ENCODE results near the gene CEBPZOS. TPM values are rescaled to one million over a fixed set of nuclear protein-coding genes. Genes with fewer than 3 reads are reported as not detected.

Gene CEBPZOS
- total RNA-seq, 1 donor from 2014 or later: 13.6 TPM

DNA sequence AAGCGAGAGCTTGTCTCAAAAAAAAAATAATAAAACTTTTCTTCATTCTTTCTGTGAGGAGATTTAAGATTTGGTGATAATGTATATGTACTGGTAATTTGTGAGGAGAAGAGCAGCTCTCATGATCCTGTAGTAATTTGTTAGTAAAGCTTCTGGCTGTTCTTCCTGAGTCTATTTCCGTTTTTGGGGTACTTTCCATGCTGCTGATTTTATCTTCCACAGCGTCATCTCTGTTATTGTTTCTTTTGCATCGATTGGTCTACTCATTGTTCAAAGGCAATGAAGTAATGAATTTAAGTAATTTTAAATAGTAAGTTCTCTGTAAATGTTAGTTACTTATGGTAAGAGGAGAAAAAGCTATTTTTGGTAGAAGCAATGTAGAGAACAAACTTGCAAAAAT, 47.1 kb downstream of the CEBPZOS start:
- no peak overlapping the region for H3K27ac Mint-ChIP-seq
- H3K27me3 Mint-ChIP-seq (ENCODE audit: insufficient read depth, low read depth): no peaks in the 10 kb centered on the region
- H3K4me3 Mint-ChIP-seq: no peak overlapping the region
- Histone ChIP-seq H3F3A (ENCODE audit: low read depth) (peaks cover 6% of the 10 kb centered on the region), H3K4me3 (no peak overlapping the region), H3K4me1 (no peaks in the 10 kb centered on the region), H3K4me2 (no peak overlapping the region), H4K20me1 (ENCODE audit: low read depth) (peaks cover 3% of the 10 kb centered on the region), H2AFZ (replicated peaks) (no peak overlapping the region), H3K36me3 (peaks cover 18% of the 10 kb centered on the region), H3K9ac (no peak overlapping the region), H3K27ac (no peak overlapping the region), H3K9me3 (ENCODE audit: low read depth) (no peaks in the 10 kb centered on the region), H3K27me3 (no peaks in the 10 kb centered on the region), H3K79me2 (ENCODE audit: low read depth) (no peaks in the 10 kb centered on the region)
- peaks cover 40% of the 10 kb centered on the region for H3K36me3 Mint-ChIP-seq
- no peaks in the 10 kb centered on the region for H3K4me1 Mint-ChIP-seq
- no peak for DNase-seq (ENCODE audit: low spot score)
- peaks cover 3% of the 10 kb centered on the region for H3K9me3 Mint-ChIP-seq
- TF ChIP-seq EZH2 (IDR thresholded peaks at IDR 0.05) (no peak), EZH2phosphoT487 (IDR thresholded peaks at IDR 0.05) (no peak)
- TF ChIP-seq, protein P1, sequence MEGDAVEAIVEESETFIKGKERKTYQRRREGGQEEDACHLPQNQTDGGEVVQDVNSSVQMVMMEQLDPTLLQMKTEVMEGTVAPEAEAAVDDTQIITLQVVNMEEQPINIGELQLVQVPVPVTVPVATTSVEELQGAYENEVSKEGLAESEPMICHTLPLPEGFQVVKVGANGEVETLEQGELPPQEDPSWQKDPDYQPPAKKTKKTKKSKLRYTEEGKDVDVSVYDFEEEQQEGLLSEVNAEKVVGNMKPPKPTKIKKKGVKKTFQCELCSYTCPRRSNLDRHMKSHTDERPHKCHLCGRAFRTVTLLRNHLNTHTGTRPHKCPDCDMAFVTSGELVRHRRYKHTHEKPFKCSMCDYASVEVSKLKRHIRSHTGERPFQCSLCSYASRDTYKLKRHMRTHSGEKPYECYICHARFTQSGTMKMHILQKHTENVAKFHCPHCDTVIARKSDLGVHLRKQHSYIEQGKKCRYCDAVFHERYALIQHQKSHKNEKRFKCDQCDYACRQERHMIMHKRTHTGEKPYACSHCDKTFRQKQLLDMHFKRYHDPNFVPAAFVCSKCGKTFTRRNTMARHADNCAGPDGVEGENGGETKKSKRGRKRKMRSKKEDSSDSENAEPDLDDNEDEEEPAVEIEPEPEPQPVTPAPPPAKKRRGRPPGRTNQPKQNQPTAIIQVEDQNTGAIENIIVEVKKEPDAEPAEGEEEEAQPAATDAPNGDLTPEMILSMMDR (IDR thresholded peaks at IDR 0.05): no peak

DNA sequence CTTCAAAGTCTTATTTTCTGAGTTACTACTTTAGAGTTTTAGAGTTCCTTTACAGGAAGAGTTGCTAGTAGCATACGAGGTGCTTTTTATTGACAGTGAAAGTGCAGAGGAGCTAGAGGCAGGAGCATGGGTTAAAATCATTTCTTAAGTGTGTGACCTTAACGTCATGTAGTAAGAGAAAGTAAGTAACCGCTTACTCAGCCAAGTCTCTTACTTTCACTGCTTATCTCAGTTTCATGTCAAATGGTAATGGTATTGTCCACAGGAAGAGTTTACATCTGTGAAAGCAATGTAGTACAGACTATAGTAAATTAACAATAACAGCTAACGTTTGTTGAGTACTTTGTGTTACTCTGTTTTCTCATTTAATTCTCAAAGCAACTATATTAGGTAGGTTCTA, 47.7 kb downstream of the CEBPZOS start:
- Mint-ChIP-seq H3K4me3 (no peak overlapping the region), H3K36me3 (peaks cover 37% of the 10 kb centered on the region), H3K9me3 (peaks cover 3% of the 10 kb centered on the region), H3K4me1 (no peaks in the 10 kb centered on the region), H3K27me3 (ENCODE audit: insufficient read depth, low read depth) (no peaks in the 10 kb centered on the region), H3K27ac (no peak overlapping the region)
- peaks cover 6% of the 10 kb centered on the region for H3F3A ChIP-seq (ENCODE audit: low read depth)
- peaks cover 18% of the 10 kb centered on the region for H3K36me3 ChIP-seq
- no peak overlapping the region for H2AFZ ChIP-seq (replicated peaks)
- no peak overlapping the region for H3K4me2 ChIP-seq
- H4K20me1 ChIP-seq (ENCODE audit: low read depth): peaks cover 3% of the 10 kb centered on the region
- H3K4me3 ChIP-seq: no peak overlapping the region
- H3K79me2 ChIP-seq (ENCODE audit: low read depth): no peaks in the 10 kb centered on the region
- no peaks in the 10 kb centered on the region for H3K4me1 ChIP-seq
- H3K27me3 ChIP-seq: no peaks in the 10 kb centered on the region
- TF ChIP-seq EZH2phosphoT487 (IDR thresholded peaks at IDR 0.05) (no peak), EZH2 (IDR thresholded peaks at IDR 0.05) (no peak)
- TF ChIP-seq, protein P1 (IDR thresholded peaks at IDR 0.05): no peak
- H3K9ac ChIP-seq: no peak overlapping the region
- H3K9me3 ChIP-seq (ENCODE audit: low read depth): no peaks in the 10 kb centered on the region
- no peak overlapping the region for H3K27ac ChIP-seq
- DNase-seq (ENCODE audit: low spot score): no peak

DNA sequence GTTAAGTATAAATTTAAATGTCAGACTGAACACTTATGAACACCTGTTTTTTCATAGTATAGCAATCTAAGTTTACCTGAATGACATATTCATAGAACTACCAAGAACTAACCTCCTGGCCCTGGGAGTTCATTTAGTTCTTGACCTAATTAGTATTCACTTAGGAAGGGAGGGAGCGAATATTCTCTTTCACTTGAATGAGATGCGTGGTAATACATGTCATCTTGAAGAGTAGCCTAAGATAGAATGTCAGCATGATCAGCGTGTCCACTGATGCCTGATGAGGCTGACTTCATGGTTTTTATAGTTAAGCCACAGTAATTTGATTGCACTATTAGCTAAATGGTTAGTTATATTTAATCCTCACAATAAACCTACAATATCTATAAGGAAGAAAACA, 48.5 kb downstream of the CEBPZOS start:
- H3K36me3 Mint-ChIP-seq: peaks cover 37% of the 10 kb centered on the region
- Histone ChIP-seq H3K79me2 (ENCODE audit: low read depth) (no peaks in the 10 kb centered on the region), H3K4me3 (no peak overlapping the region), H3K4me2 (no peak overlapping the region), H3K27me3 (no peaks in the 10 kb centered on the region), H3K9ac (no peak overlapping the region), H2AFZ (replicated peaks) (no peak overlapping the region), H3K4me1 (no peaks in the 10 kb centered on the region), H4K20me1 (ENCODE audit: low read depth) (peaks cover 3% of the 10 kb centered on the region), H3K27ac (no peak overlapping the region), H3K36me3 (peaks cover 18% of the 10 kb centered on the region), H3F3A (ENCODE audit: low read depth) (peaks cover 6% of the 10 kb centered on the region), H3K9me3 (ENCODE audit: low read depth) (no peaks in the 10 kb centered on the region)
- no peak overlapping the region for H3K27ac Mint-ChIP-seq
- DNase-seq (ENCODE audit: low spot score): no peak
- peaks cover 3% of the 10 kb centered on the region for H3K9me3 Mint-ChIP-seq
- H3K4me3 Mint-ChIP-seq: no peak overlapping the region
- TF ChIP-seq EZH2 (IDR thresholded peaks at IDR 0.05): no peak
- H3K27me3 Mint-ChIP-seq (ENCODE audit: insufficient read depth, low read depth): no peaks in the 10 kb centered on the region
- no peaks in the 10 kb centered on the region for H3K4me1 Mint-ChIP-seq

DNA sequence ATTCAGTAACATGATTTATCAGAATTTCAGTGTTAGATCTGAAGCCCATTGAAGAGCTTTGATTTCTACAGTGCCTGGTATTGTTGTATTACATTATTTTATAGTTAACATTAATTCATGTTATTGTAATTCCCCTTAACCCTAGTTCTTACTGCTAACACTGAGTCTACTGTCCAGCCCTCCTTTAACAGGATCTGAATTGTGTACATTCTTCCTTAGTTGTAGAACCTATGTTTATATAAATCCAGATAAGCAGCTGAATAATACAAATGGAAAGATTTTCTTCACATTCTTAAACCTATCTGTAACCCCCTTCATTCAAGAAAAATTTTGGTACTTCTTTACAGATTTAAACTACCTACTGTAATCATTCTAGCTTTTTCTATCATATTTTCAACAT, 49.9 kb downstream of the CEBPZOS start:
- H3K27ac ChIP-seq: no peak overlapping the region
- H3K27me3 ChIP-seq: no peaks in the 10 kb centered on the region
- H3K27me3 Mint-ChIP-seq (ENCODE audit: insufficient read depth, low read depth): no peaks in the 10 kb centered on the region
- H4K20me1 ChIP-seq (ENCODE audit: low read depth): no peaks in the 10 kb centered on the region
- no peak overlapping the region for H3K4me3 ChIP-seq
- no peak overlapping the region for H3K9ac ChIP-seq
- no peak overlapping the region for H3K4me3 Mint-ChIP-seq
- H3K79me2 ChIP-seq (ENCODE audit: low read depth): no peaks in the 10 kb centered on the region
- no peak for DNase-seq (ENCODE audit: low spot score)
- no peaks in the 10 kb centered on the region for H3K4me1 ChIP-seq
- peaks cover 16% of the 10 kb centered on the region for H3F3A ChIP-seq (ENCODE audit: low read depth)
- peaks cover 24% of the 10 kb centered on the region for H3K36me3 ChIP-seq
- H2AFZ ChIP-seq (replicated peaks): no peak overlapping the region
- no peaks in the 10 kb centered on the region for H3K4me1 Mint-ChIP-seq
- peaks cover 3% of the 10 kb centered on the region for H3K9me3 Mint-ChIP-seq
- H3K27ac Mint-ChIP-seq: no peak overlapping the region
- H3K36me3 Mint-ChIP-seq: peaks cover 35% of the 10 kb centered on the region
- no peaks in the 10 kb centered on the region for H3K9me3 ChIP-seq (ENCODE audit: low read depth)
- H3K4me2 ChIP-seq: no peak overlapping the region
- TF ChIP-seq, protein P1 (IDR thresholded peaks at IDR 0.05): no peak
- TF ChIP-seq EZH2 (IDR thresholded peaks at IDR 0.05) (no peak), EZH2phosphoT487 (IDR thresholded peaks at IDR 0.05) (no peak)

Measured in neural progenitor cell (in vitro differentiated cells).